Pons (tissue), 1 donor: ENCODE results near the gene MKKS.

Experiments used
- DNase-seq: peaks from one replicate; pipeline ENCODE4 v3.0.0-alpha.2; 2016; ENCODE audit warnings: low spot score

The MKKS gene

GRCh38 chr20:10368702-10369041, 65.3 kb downstream of the MKKS start:
- no peak for DNase-seq

- no peak for DNase-seq
Measured at GRCh38 chr20:10367943-10368701, 65.9 kb downstream of the MKKS start.

GRCh38 chr20:10367693-10367942, 66.4 kb downstream of the MKKS start:
- DNase-seq = no peak

GRCh38 chr20:10366898-10367692, 66.9 kb downstream of the MKKS start:
- no peak for DNase-seq

- no peak for DNase-seq
Measured at GRCh38 chr20:10362674-10363073, 71.3 kb downstream of the MKKS start.

GRCh38 chr20:10360878-10361277, 73.1 kb downstream of the MKKS start:
- no peak for DNase-seq

GRCh38 chr20:10359621-10360040, 74.4 kb downstream of the MKKS start:
- DNase-seq = no peak

- no peak for DNase-seq
Measured at GRCh38 chr20:10357974-10358373, 76.0 kb downstream of the MKKS start.

- DNase-seq = no peak
Measured at GRCh38 chr20:10357061-10357708, 76.8 kb downstream of the MKKS start.

GRCh38 chr20:10356628-10357027, 77.4 kb downstream of the MKKS start:
- DNase-seq = no peak

GRCh38 chr20:10352934-10353824, 80.8 kb downstream of the MKKS start:
- DNase-seq = no peak
